ENCODE results near the gene TATDN2. TPM values are rescaled to one million over a fixed set of nuclear protein-coding genes. Genes with fewer than 3 reads are reported as not detected.

The TATDN2 gene
- total RNA-seq, 2 experiments from 2014 or later, result 57.1 to 59.5 TPM

DNA sequence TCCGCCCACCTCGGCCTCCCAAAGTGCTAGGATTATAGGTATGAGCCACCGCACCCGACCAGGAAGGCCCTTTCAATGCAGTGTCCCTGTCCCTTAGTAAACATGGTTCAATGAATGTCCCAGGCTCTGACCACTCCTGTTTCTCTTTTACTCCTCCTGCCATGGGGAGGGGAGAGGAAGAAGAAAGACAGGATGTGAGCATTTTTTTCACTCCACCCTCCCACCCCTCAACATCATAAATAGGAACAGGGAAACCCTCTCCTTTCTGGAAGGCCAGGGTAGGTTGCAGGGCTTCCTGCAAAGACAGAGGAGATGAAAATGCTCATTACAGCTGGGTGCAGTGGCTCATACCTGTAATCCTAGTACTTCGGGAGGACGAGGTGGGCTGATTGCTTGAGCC lies 7.5 kb upstream of the TATDN2 start:
- DNase-seq, result no peak
- ChIA-PET POLR2A (interaction anchor here (1.2 to 1.5 kb wide), 2 partner anchors 10 to 12 kb away, joined by 3 to 4 read pairs; no protein-coding TSS in a partner anchor), CTCF (interaction anchor here (0.6 to 1.1 kb wide), 2 partner anchors 9 to 112 kb away, joined by 3 read pairs; no protein-coding TSS in a partner anchor)
- H3K4me1 Mint-ChIP-seq, result peaks cover 61% of the 10 kb centered on the region
- H3K9me3 Mint-ChIP-seq, result peaks cover 23% of the 10 kb centered on the region
- no peaks in the 10 kb centered on the region for H3K27me3 Mint-ChIP-seq
- no peak overlapping the region for H3K4me3 Mint-ChIP-seq
- peaks cover 57% of the 10 kb centered on the region for H3K36me3 Mint-ChIP-seq (ENCODE audit: low read depth)
- peak overlapping the region; percentile 61 for H3K27ac Mint-ChIP-seq

GRCh38 chr3:10242182-10243065 lies 5.8 kb upstream of the TATDN2 start:
- peak overlapping the region; percentile 95 for H3K27ac Mint-ChIP-seq
- peak; percentile 89 for DNase-seq
- CTCF ChIA-PET, result interaction anchor here (0.9 to 2.6 kb wide), 8 partner anchors 14 to 310 kb away, joined by 3 to 12 read pairs (median 4); partner anchors contain the start of gene SEC13
- H3K36me3 Mint-ChIP-seq (ENCODE audit: low read depth), result peaks cover 50% of the 10 kb centered on the region
- POLR2A ChIA-PET, result interaction anchor here (0.9 to 1.8 kb wide), 18 partner anchors 8 to 296 kb away, joined by 3 to 14 read pairs (median 4); partner anchors contain the start of genes FANCD2 and VHL
- H3K4me3 Mint-ChIP-seq, result peak overlapping the region; percentile 39
- no peaks in the 10 kb centered on the region for H3K27me3 Mint-ChIP-seq
- H3K9me3 Mint-ChIP-seq, result peaks cover 23% of the 10 kb centered on the region
- H3K4me1 Mint-ChIP-seq, result peaks cover 62% of the 10 kb centered on the region

DNA sequence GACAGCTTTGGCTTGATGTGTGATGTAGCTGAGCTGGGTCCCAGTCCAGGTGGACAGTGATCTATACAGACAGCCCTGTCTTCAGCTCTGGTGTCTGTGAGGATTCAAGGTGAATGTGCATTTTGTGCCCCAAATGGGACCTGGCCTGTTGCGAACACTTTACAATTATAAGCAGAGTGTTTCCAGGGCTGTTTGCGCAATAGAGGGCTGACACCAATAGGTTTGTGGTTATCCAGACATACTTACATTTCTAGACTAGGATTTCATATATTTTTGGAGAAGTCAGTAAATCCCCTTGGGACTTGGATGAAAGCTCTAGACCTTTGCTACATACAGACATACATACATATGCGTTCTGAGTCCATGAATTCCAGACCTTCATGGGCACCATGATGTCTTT lies 4.2 kb upstream of the TATDN2 start:
- Mint-ChIP-seq H3K27ac (no peak overlapping the region), H3K9me3 (peaks cover 26% of the 10 kb centered on the region), H3K4me3 (no peak overlapping the region), H3K36me3 (ENCODE audit: low read depth) (peaks cover 47% of the 10 kb centered on the region), H3K4me1 (peaks cover 55% of the 10 kb centered on the region), H3K27me3 (no peaks in the 10 kb centered on the region)
- ChIA-PET POLR2A (interaction anchor here (1.0 kb wide), 1 partner anchor 46 kb away, joined by 3 read pairs; no protein-coding TSS in a partner anchor), CTCF (interaction anchor here (1.0 to 2.6 kb wide), 2 partner anchors 20 to 57 kb away, joined by 3 to 12 read pairs; no protein-coding TSS in a partner anchor)
- no peak for DNase-seq

DNA sequence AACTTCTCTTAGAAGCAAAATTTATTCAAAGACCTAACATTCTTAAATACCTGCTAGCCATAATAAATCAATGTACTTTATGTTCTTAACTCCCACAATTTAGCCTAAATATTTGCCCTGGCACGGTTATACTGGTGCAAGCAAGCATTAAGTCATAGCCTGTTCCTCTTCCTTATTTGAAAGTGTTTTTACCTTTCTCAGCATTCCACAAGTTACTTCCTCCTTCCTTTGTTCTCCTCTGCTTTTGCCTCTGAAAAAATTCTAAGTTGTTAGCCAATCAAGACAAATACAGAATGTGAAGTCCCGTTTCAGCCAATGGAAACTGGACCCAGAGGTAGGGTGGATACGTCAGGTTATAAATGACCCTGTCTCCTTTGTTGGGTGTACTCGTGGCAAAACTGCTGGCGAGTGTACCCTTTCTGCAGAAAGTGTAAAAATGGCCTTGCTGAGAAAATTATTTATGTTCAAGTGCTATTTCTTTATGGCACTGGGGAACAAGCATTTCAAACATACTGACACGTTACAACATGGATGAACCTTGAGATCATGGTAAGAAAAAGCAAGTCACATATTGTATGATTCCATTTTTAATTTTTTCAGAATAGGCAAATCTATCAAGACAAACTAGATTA lies 3.1 kb upstream of the TATDN2 start:
- DNase-seq, result no peak
- H3K27ac Mint-ChIP-seq, result no peak overlapping the region
- H3K4me1 Mint-ChIP-seq, result peaks cover 56% of the 10 kb centered on the region
- H3K9me3 Mint-ChIP-seq, result peaks cover 26% of the 10 kb centered on the region
- H3K36me3 Mint-ChIP-seq (ENCODE audit: low read depth), result peaks cover 50% of the 10 kb centered on the region
- no peak overlapping the region for H3K4me3 Mint-ChIP-seq
- H3K27me3 Mint-ChIP-seq, result no peaks in the 10 kb centered on the region
- ChIA-PET CTCF (no interaction called here), POLR2A (interaction anchor here (0.7 kb wide), 1 partner anchor 179 kb away, joined by 3 read pairs; no protein-coding TSS in a partner anchor)

GRCh38 chr3:10247679-10248183 lies 528 bp upstream of the TATDN2 start:
- ChIA-PET POLR2A (interaction anchor here (0.7 to 3.6 kb wide), 22 partner anchors 9 to 222 kb away, joined by 3 to 22 read pairs (median 5); partner anchors contain the start of genes FANCD2, SEC13 and VHL), CTCF (interaction anchor here (0.6 to 3.8 kb wide), 13 partner anchors 9 to 623 kb away, joined by 3 to 27 read pairs (median 4); partner anchors contain the start of gene BRK1)
- H3K4me3 Mint-ChIP-seq, result peak overlapping the region; percentile 69
- H3K27ac Mint-ChIP-seq, result peak overlapping the region; percentile 92
- H3K27me3 Mint-ChIP-seq, result no peaks in the 10 kb centered on the region
- H3K9me3 Mint-ChIP-seq, result peaks cover 26% of the 10 kb centered on the region
- H3K36me3 Mint-ChIP-seq (ENCODE audit: low read depth), result peaks cover 67% of the 10 kb centered on the region
- DNase-seq, result no peak
- H3K4me1 Mint-ChIP-seq, result peaks cover 56% of the 10 kb centered on the region

DNA sequence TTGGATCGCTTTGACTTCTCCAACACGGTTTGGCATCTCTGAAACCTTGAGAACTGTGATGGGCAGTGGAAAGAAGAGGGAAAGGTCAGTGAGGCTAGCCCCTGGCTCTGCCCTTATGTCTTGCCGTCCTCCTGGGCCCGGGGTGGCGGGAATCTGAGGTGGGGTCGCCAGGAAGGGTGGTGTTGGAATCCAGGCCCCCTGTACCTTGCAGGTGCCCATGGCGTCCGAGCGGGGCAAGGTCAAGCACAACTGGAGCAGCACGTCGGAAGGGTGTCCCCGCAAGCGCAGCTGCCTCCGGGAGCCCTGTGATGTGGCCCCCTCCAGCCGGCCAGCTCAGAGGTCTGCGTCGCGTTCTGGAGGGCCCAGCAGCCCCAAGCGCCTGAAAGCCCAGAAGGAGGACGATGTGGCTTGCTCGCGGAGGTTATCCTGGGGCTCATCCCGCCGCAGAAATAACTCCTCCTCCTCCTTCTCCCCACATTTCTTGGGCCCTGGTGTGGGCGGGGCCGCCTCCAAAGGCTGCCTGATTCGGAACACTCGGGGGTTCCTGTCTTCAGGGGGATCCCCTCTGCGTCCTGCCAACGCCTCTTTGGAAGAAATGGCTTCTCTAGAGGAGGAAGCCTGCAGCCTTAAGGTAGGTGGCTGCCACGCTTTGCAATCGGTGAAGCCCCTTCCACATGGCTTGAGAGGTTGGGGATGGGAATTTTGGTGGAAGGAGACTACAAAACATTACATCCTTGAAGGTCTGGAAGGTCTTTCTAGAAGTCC lies 907 bp downstream of the TATDN2 start:
- H3K36me3 Mint-ChIP-seq (ENCODE audit: low read depth), result peaks cover 70% of the 10 kb centered on the region
- peaks cover 21% of the 10 kb centered on the region for H3K9me3 Mint-ChIP-seq
- no peaks in the 10 kb centered on the region for H3K27me3 Mint-ChIP-seq
- POLR2A ChIA-PET, result interaction anchor here (0.9 to 3.6 kb wide), 21 partner anchors 7 to 262 kb away, joined by 3 to 22 read pairs (median 5); partner anchors contain the start of genes EMC3, FANCD2 and VHL
- peaks cover 58% of the 10 kb centered on the region for H3K4me1 Mint-ChIP-seq
- DNase-seq, result peak; percentile 66
- H3K27ac Mint-ChIP-seq, result peak overlapping the region; percentile 88
- peak overlapping the region; percentile 98 for H3K4me3 Mint-ChIP-seq
- CTCF ChIA-PET, result interaction anchor here (0.6 to 3.8 kb wide), 5 partner anchors 11 to 134 kb away, joined by 3 to 27 read pairs (median 7); no protein-coding TSS in a partner anchor

- no peak for DNase-seq
- POLR2A ChIA-PET, result interaction anchor here (1.0 to 3.6 kb wide), 10 partner anchors 7 to 135 kb away, joined by 3 to 22 read pairs (median 8); no protein-coding TSS in a partner anchor
- H3K4me3 Mint-ChIP-seq, result peak overlapping the region; percentile 98
- no peaks in the 10 kb centered on the region for H3K27me3 Mint-ChIP-seq
- H3K4me1 Mint-ChIP-seq, result peaks cover 65% of the 10 kb centered on the region
- peaks cover 70% of the 10 kb centered on the region for H3K36me3 Mint-ChIP-seq (ENCODE audit: low read depth)
- CTCF ChIA-PET, result interaction anchor here (0.6 to 3.8 kb wide), 3 partner anchors 13 to 135 kb away, joined by 3 to 27 read pairs (median 3); partner anchors contain the start of gene IRAK2
- peaks cover 15% of the 10 kb centered on the region for H3K9me3 Mint-ChIP-seq
- peak overlapping the region; percentile 88 for H3K27ac Mint-ChIP-seq
Measured at GRCh38 chr3:10249833-10250232, 1.6 kb downstream of the TATDN2 start.

GRCh38 chr3:10251006-10251405 lies 2.7 kb downstream of the TATDN2 start:
- Mint-ChIP-seq H3K27ac (peak overlapping the region; percentile 88), H3K4me3 (peak overlapping the region; percentile 98), H3K9me3 (peaks cover 6% of the 10 kb centered on the region), H3K36me3 (ENCODE audit: low read depth) (peaks cover 72% of the 10 kb centered on the region), H3K27me3 (no peaks in the 10 kb centered on the region), H3K4me1 (peaks cover 75% of the 10 kb centered on the region)
- CTCF ChIA-PET, result interaction anchor here (0.5 to 3.8 kb wide), 4 partner anchors 12 to 86 kb away, joined by 3 to 27 read pairs (median 3); partner anchors contain the start of gene IRAK2
- POLR2A ChIA-PET, result interaction anchor here (1.1 to 2.4 kb wide), 4 partner anchors 9 to 136 kb away, joined by 3 to 8 read pairs (median 6); no protein-coding TSS in a partner anchor
- DNase-seq, result no peak

GRCh38 chr3:10253731-10254130 lies 5.5 kb downstream of the TATDN2 start:
- no peak for DNase-seq
- no peaks in the 10 kb centered on the region for H3K27me3 Mint-ChIP-seq
- peaks cover 74% of the 10 kb centered on the region for H3K4me1 Mint-ChIP-seq
- no peak overlapping the region for H3K27ac Mint-ChIP-seq
- ChIA-PET POLR2A (interaction anchor here (0.9 to 2.3 kb wide), 5 partner anchors 10 to 267 kb away, joined by 3 to 12 read pairs (median 3); partner anchors contain the start of genes EMC3 and VHL), CTCF (interaction anchor here (1.1 to 2.1 kb wide), 2 partner anchors 10 to 320 kb away, joined by 3 to 9 read pairs; partner anchors contain the start of gene CRELD1)
- H3K36me3 Mint-ChIP-seq (ENCODE audit: low read depth), result peaks cover 82% of the 10 kb centered on the region
- no peak overlapping the region for H3K4me3 Mint-ChIP-seq
- no peaks in the 10 kb centered on the region for H3K9me3 Mint-ChIP-seq

GRCh38 chr3:10255835-10256234 lies 7.6 kb downstream of the TATDN2 start:
- H3K4me1 Mint-ChIP-seq, result peaks cover 76% of the 10 kb centered on the region
- H3K4me3 Mint-ChIP-seq, result no peak overlapping the region
- H3K36me3 Mint-ChIP-seq (ENCODE audit: low read depth), result peaks cover 84% of the 10 kb centered on the region
- no peak overlapping the region for H3K27ac Mint-ChIP-seq
- ChIA-PET CTCF (interaction anchor here (1.1 to 1.7 kb wide), 2 partner anchors 8 to 49 kb away, joined by 3 to 5 read pairs; no protein-coding TSS in a partner anchor), POLR2A (interaction anchor here (0.7 kb wide), 1 partner anchor 89 kb away, joined by 3 read pairs; no protein-coding TSS in a partner anchor)
- no peaks in the 10 kb centered on the region for H3K9me3 Mint-ChIP-seq
- H3K27me3 Mint-ChIP-seq, result no peaks in the 10 kb centered on the region
- no peak for DNase-seq

- no peak overlapping the region for H3K27ac Mint-ChIP-seq
Measured at GRCh38 chr3:10259036-10259435, 10.8 kb downstream of the TATDN2 start.

More at GRCh38 chr3:10259036-10259435, 10.8 kb downstream of the TATDN2 start:
- DNase-seq, result no peak
- Mint-ChIP-seq H3K36me3 (ENCODE audit: low read depth) (peaks cover 90% of the 10 kb centered on the region), H3K27me3 (no peaks in the 10 kb centered on the region), H3K4me3 (no peak overlapping the region), H3K4me1 (peaks cover 72% of the 10 kb centered on the region), H3K9me3 (no peaks in the 10 kb centered on the region)
- CTCF ChIA-PET, result no interaction called here
- POLR2A ChIA-PET, result interaction anchor here (0.6 kb wide), 1 partner anchor 11 kb away, joined by 3 read pairs; no protein-coding TSS in a partner anchor
